GM10847 (cell line): ENCODE results near the gene CLHC1.

ENCODE experiments used
- POLR2A ChIP-seq: IDR thresholded peaks from 2 replicates; pipeline ENCODE4 v1.6.1; 2011; ENCODE audit not compliant: insufficient read length; ENCODE audit errors: extremely low read depth

The CLHC1 gene

DNA sequence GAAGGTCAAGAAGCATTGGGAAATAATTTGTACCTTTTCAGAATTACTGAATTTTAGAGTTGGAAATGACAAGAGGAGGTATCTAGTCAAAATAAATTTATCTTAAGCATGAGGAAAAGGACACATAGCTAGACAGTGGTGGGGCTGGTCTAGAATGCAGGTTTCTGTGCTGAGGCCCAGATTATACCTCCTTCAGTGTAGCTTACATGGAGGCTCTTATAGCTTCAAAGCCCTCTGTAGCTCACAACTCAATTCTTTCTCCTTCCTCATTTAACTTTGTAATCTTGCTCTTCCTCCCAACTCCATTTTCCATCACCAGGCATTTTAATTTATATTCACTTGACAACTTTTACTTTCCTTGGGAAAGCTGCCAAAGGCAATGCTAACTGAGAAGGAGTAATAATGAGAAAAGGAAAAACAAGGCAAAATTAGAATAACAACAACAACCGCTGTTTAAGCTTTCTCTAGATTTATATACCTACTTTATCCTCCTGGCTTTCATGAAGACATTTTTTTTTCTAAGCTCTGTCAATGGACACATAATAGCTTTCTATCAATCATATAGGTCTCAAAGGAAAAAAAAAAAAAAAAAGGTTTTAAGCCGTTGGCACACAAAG lies 58.5 kb downstream of the CLHC1 start:
- no peak for TF ChIP-seq POLR2A

DNA sequence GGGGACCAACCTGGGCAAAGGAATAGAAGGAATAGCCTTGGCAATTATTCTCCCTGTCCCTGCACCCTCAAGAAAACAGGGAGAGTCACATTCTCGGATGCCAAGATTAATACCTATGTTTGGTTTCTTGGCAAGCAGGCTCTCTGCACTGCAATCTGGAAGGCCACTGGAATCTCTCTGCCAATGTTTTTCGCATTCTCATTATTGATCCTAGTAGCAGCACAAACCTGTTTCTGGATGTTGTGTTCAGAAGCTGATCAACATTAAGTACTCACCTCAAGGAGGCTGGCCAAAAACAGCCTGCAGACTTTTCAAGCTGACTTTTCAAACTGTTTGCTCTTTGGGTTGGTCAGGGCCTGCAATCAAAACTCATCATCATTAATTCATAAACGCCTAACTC lies 62.2 kb downstream of the CLHC1 start:
- TF ChIP-seq POLR2A = no peak

DNA sequence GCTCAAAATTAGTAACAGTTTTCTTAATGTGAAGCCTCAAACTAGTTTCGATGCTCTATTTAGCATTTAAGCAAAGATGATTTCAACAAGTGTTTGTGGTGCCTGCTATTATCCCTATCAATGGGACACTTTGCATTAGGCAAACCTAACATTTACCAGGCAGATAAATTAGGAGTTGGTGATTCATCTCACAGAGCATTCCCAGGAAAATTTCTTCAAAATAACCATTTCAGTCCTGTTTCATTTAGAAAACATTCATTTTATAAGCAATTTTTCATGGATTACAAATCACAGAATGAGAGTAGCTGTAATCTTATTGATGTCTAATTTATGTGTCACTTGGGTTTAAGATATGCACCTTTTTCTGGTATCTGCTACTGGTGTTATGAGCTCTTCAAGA lies 62.7 kb downstream of the CLHC1 start:
- no peak for TF ChIP-seq POLR2A

DNA sequence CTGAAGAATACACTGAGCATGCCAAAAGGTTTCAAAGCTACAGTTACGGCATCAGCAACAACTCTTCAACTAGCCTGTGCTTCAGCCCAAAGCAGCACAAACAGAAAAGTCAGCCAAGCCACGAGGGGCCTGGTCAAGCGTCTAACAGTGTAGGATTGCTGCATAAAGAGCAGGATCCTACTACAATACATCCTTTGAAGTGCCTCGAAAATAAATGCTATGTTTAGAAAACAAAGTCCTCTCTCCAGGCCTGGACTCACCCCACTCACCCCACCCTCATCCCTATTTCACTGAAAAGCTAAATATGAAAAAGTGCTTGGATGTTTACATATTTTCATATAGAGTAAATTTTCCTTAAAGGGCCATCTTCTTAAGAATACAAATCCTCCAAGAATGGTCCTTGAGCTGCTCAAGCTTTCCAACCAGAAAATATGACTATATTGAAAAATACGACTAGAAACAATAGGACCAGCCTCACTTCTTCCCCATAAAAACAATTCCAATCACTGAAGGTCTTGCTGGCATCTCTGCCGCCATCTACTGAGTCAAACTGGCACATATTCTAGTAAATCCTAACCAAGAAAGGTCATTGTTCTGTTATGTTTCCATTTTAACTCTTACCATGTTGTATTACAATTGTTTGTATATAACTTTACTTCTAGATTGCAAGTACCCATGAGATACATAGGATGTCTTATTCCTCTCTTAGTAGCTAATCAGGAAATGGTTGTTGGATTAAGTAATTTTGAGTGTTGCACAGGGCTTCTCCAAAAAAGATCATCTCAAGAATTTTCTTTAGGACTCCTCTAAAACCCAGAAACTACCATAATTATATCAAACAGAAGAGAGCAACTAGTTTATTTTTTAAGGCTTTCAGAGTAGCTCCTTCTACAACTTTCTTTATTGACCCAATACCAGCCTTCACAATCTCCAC lies 63.6 kb downstream of the CLHC1 start:
- no peak for TF ChIP-seq POLR2A

DNA sequence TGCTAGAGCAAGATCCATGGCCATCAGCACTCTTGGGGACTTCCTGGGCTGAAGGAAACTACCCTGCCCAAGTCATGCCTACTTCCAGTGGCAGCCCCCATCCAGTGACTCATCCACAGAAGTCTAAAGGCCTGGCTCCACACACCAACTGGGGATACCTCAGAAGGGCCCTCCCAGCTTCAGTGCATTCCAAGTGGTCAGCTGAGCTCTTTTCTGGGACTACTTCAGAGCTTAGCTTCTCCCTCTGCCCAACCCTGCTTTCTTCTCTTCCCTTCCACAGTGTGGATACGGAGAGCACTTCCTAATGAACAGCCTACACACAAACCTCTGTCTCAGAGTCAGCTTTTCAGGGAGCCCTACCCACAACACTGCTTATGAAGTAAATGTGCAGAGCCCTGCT lies 66.5 kb downstream of the CLHC1 start:
- no peak for TF ChIP-seq POLR2A

DNA sequence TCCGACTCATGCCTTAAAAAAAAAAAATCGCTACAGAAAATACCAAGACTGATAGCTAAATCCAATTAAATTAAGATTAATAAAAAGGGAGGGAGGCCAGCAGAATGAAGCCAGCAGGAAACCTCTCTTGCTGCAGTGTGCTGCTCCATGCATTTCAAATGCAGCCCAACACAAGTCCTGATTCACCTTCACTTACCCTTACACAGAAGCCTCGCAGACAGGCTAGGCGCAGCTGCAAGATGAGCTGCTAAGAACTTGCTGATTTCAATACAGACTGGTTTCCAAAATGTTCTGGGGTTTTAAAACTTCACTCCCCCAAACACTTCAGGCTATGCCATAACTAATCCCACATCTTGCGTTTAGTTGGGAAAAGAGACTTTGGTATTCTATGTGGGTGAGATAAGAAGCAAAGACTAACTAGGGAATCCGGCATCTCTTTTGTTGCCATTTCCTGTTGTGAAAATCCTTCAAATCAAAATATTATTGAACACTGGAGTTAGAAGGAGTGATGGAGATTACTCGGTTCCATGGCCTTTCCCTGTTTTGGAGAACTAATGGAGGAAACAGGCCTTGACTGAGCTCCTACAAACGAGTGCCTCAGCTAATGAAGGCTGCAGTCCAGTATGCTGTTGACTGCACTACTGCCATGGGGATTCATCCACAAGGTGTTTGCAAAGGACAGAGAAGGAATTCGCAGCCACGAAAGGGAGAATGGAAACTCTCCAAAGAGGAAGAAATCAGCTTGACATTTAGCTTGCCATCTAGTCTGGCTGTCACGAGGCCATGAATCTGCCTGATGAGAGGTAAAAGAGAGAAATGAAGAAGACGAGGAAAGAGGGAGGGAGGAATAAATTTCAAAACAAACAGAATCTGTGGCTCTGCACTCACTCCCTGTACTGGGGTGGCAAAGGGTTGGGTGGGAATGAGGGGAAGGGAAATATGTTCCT lies 67.3 kb downstream of the CLHC1 start:
- TF ChIP-seq POLR2A = no peak

DNA sequence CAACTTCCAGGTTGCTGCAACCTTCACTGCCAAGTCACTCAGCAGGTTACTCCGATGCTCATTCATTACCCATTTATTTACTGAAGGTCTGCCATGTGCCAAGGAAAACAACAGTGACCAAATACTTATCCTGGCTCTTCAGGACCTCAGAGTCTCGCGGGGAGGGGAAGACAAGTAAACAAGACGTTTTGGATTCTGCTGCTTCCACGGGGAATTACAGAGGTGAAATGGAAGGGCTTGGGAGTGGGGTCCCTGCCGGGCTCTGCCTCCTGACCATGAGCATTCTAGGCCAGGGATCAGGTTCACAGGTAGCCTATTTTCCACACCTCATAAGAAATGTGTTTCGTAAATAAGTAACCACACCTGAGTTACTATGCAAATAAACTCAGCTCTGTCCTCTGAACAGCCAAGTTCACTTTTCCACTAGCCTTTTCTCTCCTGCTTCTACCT lies 68.1 kb downstream of the CLHC1 start:
- TF ChIP-seq POLR2A = no peak

DNA sequence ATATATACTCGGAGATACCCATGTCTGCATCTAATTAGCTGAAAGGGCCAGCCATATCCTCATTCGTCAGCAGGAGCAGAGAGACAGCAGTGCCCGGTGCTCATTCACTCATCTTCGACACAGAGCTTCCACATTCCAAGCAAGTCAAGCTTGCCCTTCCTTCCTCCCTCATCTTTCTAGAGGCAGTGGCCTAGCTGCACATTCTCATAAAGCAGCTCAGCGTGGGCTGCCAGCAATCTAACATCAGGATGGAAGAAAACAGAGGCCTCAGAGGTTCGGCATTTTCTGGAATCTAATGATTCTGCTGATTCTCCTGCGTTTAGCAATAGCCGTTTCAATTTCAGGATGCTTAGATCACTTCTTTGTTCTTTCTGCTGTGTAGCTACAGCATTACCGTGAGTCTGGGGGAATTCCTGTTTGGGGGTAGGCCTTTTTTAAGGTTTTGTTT lies 68.8 kb downstream of the CLHC1 start:
- TF ChIP-seq POLR2A = no peak

DNA sequence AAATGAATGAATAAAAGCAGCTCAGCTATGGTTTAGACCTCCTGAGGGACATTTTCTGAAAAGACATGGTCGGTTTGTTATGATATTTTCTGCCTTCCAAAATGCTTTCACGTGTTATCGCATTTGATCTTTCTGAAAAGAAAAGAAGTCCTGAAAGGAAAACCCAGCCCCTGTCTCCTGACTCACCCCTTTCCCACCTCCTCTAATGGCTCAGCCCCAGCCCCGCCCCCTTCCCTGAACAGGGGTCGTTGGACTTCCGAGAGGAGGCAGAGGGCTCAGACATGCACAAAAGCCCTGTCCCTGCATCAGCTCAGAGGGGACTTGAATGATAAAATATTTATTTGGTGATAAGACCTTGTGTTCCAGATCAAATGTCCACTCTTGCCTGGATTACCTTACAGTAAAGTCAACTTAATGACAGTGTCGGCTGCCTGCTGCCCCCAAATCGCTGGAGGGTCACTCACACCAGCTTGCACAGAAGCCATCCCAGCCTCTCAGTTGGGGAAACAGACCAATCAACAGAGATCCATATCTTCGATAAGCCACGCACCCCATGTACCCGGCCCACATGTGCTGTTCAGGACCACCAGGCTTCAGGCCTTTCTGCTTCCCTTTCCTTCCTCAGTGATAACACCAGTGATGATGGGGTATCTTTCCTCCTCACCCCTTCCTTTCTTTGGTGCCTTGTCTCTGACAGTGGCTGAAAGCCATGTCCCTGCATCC lies 69.6 kb downstream of the CLHC1 start:
- TF ChIP-seq POLR2A = no peak

DNA sequence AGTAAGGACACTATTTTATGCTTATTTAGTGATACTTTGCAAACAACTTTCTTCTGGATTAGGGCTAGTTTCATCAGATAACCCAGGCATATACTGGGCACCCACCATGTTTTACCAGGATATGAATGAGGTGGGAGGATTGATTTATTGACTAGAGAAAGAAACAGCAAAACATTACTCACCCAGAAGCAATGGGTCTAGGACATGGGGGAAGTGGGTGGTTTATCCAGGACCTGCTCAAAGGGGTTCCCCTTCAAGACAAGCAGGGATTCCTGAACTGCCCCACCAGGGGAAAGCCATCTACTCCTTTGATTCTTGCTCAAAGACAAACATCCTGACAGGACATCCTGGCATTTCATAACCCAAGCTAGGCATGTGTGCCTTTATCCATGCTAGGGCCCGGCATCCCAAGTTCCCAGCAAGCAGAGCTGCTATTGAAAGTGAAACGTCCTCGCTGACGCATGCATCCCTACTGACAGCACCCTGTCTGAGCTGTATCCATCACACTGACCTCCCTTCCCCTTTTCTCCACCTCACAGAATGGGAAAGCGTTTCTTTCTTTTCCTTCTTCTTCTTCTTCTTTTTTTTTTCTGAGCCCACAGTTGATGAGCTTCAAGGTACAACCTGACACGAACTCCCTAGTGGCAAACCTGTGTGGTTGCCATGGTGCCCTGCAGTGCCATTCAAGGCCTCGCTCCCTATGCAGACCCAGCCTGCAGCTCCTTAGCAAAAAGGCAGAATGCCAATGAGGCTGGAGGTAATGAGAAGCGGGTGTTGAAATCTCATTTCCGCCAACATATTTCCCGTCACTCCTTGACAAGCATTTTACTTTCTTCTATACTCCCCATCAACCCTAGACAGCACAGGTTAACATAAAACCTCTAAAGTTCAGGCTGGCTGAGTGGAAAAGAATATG lies 70.5 kb downstream of the CLHC1 start:
- TF ChIP-seq POLR2A = no peak

DNA sequence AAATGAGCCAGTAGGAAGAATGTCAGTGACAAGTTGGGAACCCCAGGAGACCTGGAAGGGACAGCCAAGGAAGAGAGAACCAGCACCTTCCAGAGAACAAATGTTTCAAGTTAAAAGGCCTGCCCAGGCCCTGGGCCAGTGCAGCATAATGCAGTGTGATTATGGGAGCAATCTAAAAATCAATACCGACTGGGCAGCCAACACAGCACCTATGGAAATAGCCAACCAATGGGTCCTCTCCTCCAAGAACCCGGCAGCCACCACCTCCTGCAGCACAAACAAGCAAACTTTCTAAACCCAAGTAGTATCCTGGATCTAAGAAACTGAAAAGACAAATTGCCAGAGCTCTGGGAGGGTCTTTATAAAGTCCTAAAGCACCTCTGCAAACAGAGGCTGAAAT lies 71.7 kb downstream of the CLHC1 start:
- TF ChIP-seq POLR2A = no peak

DNA sequence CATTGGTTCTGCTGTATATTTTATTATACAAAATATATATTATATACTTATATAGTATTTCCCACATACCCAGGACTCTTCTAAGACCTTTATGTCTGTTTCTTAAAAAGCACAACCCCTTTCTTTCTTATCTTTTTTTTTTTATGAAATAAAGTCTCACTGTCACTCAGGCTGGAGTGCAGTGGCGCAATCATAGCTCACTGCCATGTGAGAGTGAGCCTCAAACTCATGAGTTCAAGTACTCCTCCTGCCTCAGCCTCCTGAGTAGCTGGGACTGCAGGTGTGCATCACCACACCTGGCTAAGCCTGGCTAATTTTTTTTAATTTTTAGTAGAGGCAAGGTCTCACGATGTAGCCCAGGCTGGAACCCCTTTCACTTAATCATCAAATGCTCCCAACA lies 72.3 kb downstream of the CLHC1 start:
- no peak for TF ChIP-seq POLR2A

DNA sequence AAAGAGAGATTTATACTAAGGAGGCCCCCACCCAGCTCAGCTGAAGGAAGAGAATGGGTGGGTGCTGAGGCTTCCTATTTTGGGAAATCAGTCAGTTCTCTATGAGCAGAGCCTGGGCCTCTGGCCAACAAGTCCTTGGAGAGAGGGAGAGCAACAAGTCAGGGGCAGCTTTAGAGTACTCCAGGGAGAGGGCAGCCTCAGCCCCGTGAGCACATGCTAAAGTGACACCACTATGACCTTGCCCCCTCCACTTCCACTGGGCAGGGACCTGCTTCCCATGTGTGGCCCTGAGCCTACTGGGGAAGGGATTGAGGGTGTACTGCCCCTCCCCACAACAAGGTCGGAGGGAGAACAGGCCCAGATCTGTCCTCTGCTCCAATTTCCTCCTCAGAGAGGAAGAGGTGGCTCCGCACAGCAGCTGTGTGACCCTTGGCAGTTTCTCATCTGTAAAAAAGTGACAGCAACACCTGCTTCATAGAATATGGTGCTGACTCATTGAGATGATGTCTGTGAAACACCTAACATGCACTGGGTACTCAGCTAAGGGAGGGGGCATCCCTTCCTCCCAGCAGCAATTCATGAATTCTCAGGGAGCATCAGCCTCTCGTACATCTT lies 72.9 kb downstream of the CLHC1 start:
- no peak for TF ChIP-seq POLR2A

DNA sequence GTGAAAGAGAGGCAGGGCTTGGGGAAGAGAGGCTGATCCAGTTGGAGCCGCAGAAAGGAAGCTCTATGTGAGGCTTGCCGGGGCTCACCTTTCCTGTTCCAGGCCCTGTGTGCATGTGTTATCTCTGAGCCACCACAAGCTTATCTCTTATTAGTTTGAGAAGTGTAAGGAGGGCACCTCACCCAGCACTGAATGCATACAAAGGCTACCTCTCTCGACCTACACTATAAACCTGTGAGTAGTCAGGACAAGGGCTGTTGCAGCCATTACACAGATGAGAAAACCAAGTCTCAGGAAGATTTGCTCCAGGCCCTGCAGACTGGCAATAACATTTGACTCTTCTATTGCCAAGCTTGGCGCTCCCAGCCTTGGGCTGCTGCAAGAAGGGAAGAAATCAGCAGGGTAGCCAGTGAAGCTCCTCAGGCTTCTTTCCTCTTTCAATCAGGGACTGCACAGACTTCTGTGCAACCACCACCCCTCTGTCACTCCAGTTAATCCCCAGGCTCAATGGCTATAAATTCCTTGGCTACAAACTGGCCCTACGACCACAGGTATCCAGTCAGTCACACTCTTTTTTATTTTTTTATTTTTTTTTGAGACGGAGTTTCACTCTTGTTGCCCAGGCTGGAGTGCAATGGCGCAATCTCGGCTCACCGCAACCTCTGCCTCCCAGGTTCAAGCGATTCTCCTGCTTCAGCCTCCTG lies 73.8 kb downstream of the CLHC1 start:
- TF ChIP-seq POLR2A = no peak
